ENCODE data around the gene EPB41.

GRCh38 chr1:28865997-28866650, 48.2 kb upstream of the EPB41 start:
- TF ChIP-seq POLR2AphosphoS5 (IDR thresholded peaks at IDR 0.05) (no peak), POLR2A (IDR thresholded peaks at IDR 0.05) (no peak)

All from prostate gland (tissue), 1 donor.